Measurements from ENCODE around the gene FNDC1.

DNA sequence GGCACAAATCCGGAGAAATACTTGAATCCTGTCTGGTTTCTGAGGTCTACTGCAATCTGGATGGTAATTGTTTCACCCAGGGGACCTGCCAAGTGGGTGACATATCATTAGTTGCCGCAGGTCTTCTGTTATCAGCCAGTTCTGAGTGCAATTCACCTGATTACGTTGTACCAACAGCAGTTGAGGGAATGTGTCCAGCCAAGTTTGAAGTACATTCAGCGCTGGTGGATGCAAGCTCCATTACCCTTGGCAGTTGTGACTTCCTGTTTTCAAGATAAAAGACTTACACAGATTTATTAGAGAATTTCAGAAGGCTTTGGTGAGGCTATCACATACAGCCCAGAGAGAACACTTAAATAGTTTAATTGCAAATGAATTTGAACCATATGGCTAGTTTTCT is 42.8 kb downstream of the FNDC1 start:
- TF ChIP-seq, protein P1, sequence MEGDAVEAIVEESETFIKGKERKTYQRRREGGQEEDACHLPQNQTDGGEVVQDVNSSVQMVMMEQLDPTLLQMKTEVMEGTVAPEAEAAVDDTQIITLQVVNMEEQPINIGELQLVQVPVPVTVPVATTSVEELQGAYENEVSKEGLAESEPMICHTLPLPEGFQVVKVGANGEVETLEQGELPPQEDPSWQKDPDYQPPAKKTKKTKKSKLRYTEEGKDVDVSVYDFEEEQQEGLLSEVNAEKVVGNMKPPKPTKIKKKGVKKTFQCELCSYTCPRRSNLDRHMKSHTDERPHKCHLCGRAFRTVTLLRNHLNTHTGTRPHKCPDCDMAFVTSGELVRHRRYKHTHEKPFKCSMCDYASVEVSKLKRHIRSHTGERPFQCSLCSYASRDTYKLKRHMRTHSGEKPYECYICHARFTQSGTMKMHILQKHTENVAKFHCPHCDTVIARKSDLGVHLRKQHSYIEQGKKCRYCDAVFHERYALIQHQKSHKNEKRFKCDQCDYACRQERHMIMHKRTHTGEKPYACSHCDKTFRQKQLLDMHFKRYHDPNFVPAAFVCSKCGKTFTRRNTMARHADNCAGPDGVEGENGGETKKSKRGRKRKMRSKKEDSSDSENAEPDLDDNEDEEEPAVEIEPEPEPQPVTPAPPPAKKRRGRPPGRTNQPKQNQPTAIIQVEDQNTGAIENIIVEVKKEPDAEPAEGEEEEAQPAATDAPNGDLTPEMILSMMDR (conservative IDR thresholded peaks at IDR 0.05 in 1 of 2, IDR thresholded peaks at IDR 0.05 in 1 of 2; ENCODE audit: low read depth in 1 of 2, low read length in 2 of 2): no peak
- TF ChIP-seq EZH2 (IDR thresholded peaks at IDR 0.05; ENCODE audit: low read length, missing control alignments): no peak
